ENCODE measurements around the gene CTNNBL1.

- TF ChIP-seq CTCF (IDR thresholded peaks at IDR 0.05 in 2 of 3, conservative IDR thresholded peaks at IDR 0.05 in 1 of 3; ENCODE audit: borderline replicate concordance in 1 of 3, insufficient read depth in 1 of 3, low read depth in 2 of 3, low read length in 2 of 3) (no peak), EZH2phosphoT487 (IDR thresholded peaks at IDR 0.05; ENCODE audit: borderline replicate concordance) (no peak), JUND (IDR thresholded peaks at IDR 0.05) (no peak), POLR2AphosphoS5 (IDR thresholded peaks at IDR 0.05; ENCODE audit: low read depth, low read length) (no peak), CEBPB (IDR thresholded peaks at IDR 0.05; ENCODE audit: low read depth) (no peak), MAX (IDR thresholded peaks at IDR 0.05) (no peak), ATF3 (IDR thresholded peaks at IDR 0.05) (no peak), EZH2 (IDR thresholded peaks at IDR 0.05) (no peak), POLR2A (IDR thresholded peaks at IDR 0.05; ENCODE audit: borderline replicate concordance, extremely low read depth, insufficient read depth, insufficient read length) (no peak)
Observed at GRCh38 chr20:37786043-37786442, 92.2 kb downstream of the CTNNBL1 start.

All from HCT116 (cell line).